PC-9 (cell line): ENCODE results near the gene METTL13. TPM values are rescaled to one million over a fixed set of nuclear protein-coding genes. Genes with fewer than 3 reads are reported as not detected.

Source experiments
- BruUV-seq: library from RNA; stranded (reverse); fragments of 400-500 nt; replicated peaks from 2 replicates; lab custom pipeline; 2021; lab: Mats Ljungman, UMichigan
- CTCF ChIA-PET: fragments of 300-600 bp; sonication (Branson Sonifier 250); formaldehyde crosslinking; loops from one replicate; lab custom pipeline; 2022; ENCODE audit warnings: antibody characterized with exemption; lab: Charles Lee
- POLR2A ChIA-PET: fragments of 300-600 bp; sonication (Branson Sonifier 250); formaldehyde crosslinking; loops from one replicate; lab custom pipeline; 2022; ENCODE audit warnings: antibody characterized with exemption; ENCODE audit not compliant: unreplicated experiment; lab: Charles Lee
- DNase-seq, 2 experiments: peaks; one replicate each; pipeline versions ENCODE4 v3.0.0 to v3.0.0-alpha.2; 2015 to 2022; ENCODE audit warnings: mixed read lengths in 1 of 2
- H2AFZ ChIP-seq: fragments of 200-600 bp; sonication (generic); 2 replicates; pipeline ENCODE4 v1.8.1; 2017; ENCODE audit warnings: antibody characterized with exemption
- H3F3A ChIP-seq: fragments of 200-600 bp; sonication (generic); 2 replicates; pipeline ENCODE4 v1.8.1; 2017; ENCODE audit warnings: antibody characterized with exemption, mild to moderate bottlenecking, low read depth; ENCODE audit not compliant: insufficient read depth
- H3K27ac ChIP-seq: fragments of 200-600 bp; sonication (generic); 2 replicates; pipeline ENCODE4 v1.6.1; 2016; ENCODE audit warnings: mixed run types
- H3K27me3 ChIP-seq: fragments of 200-600 bp; sonication (generic); 2 replicates; pipeline ENCODE4 v1.6.1; 2016; ENCODE audit warnings: low read depth, mixed run types; ENCODE audit not compliant: insufficient read depth
- H3K36me3 ChIP-seq: fragments of 200-600 bp; sonication (generic); 2 replicates; pipeline ENCODE4 v1.6.1; 2016; ENCODE audit warnings: low read depth, mixed run types
- H3K4me1 ChIP-seq: fragments of 200-600 bp; sonication (generic); replicated peaks from 2 replicates; pipeline ENCODE4 v1.6.1; 2016; ENCODE audit warnings: mixed run types; ENCODE audit not compliant: insufficient read depth
- H3K4me2 ChIP-seq: fragments of 200-600 bp; sonication (generic); 2 replicates; pipeline ENCODE4 v1.6.1; 2017; ENCODE audit warnings: mixed run types
- H3K4me3 ChIP-seq: fragments of 200-600 bp; sonication (generic); 2 replicates; pipeline ENCODE4 v1.6.1; 2016; ENCODE audit warnings: mixed run types
- H3K79me2 ChIP-seq: fragments of 200-600 bp; sonication (generic); 2 replicates; pipeline ENCODE4 v1.6.1; 2017; ENCODE audit warnings: low read depth, mixed run types
- H3K9me2 ChIP-seq: fragments of 200-600 bp; sonication (generic); 2 replicates; pipeline ENCODE4 v1.8.1; 2017; ENCODE audit warnings: mild to moderate bottlenecking; ENCODE audit not compliant: insufficient read depth
- H3K9me3 ChIP-seq: fragments of 200-600 bp; sonication (generic); 2 replicates; pipeline ENCODE4 v1.8.1; 2016; ENCODE audit warnings: low read depth; ENCODE audit not compliant: insufficient read depth
- H4K20me1 ChIP-seq: fragments of 200-600 bp; sonication (generic); 2 replicates; pipeline ENCODE4 v1.8.1; 2017; ENCODE audit not compliant: insufficient read depth
- CTCF ChIP-seq: fragments of 200-600 bp; sonication (generic); conservative IDR thresholded peaks from 2 replicates; pipeline ENCODE4 v1.6.1; 2017; ENCODE audit warnings: mixed run types, antibody characterized with exemption, mild to moderate bottlenecking, moderate library complexity
- EZH2 ChIP-seq: fragments of 200-600 bp; sonication (generic); IDR thresholded peaks from 2 replicates; pipeline ENCODE4 v1.8.0; 2017; ENCODE audit warnings: antibody characterized with exemption, low read depth
- intact Hi-C: fragments of 100-400 bp; cut with micrococcal nuclease; formaldehyde crosslinking; loops from one replicate; pipeline ENCODE4 v1.10.0; 2022; ENCODE audit not compliant: unreplicated experiment
- total RNA-seq: library from RNA; stranded (reverse); gene quantifications from 2 replicates; pipeline ENCODE4 v1.2.3, GENCODE V29; 2021

Gene METTL13
- total RNA-seq, 1 experiment from 2014 or later, result 32.2 TPM

- CTCF ChIA-PET, result interaction anchor here (0.7 to 1.1 kb wide), 2 partner anchors 28 kb away, joined by 3 to 6 read pairs; no protein-coding TSS in a partner anchor
- Histone ChIP-seq H4K20me1 (no peaks in the 10 kb centered on the region), H3K9me3 (no peaks in the 10 kb centered on the region), H3K9me2 (no peaks in the 10 kb centered on the region), H3F3A (peaks cover 22% of the 10 kb centered on the region), H3K4me1 (peaks cover 29% of the 10 kb centered on the region), H3K36me3 (no peaks in the 10 kb centered on the region), H3K27ac (peak overlapping the region; percentile 88), H2AFZ (peak overlapping the region; percentile 100), H3K4me2 (peak overlapping the region; percentile 92), H3K79me2 (peaks cover 13% of the 10 kb centered on the region; the same call in 1 of the 2 replicates), H3K27me3 (no peaks in the 10 kb centered on the region), H3K4me3 (peak overlapping the region; percentile 88)
- intact Hi-C loops, result no loop called here
- POLR2A ChIA-PET, result interaction anchor here (0.6 to 0.7 kb wide), 3 partner anchors 23 to 512 kb away, joined by 3 to 18 read pairs (median 4); no protein-coding TSS in a partner anchor
- DNase-seq, result no peak
- BruUV-seq, result no TSS peak
- TF ChIP-seq EZH2, result no peak
- TF ChIP-seq CTCF, result no peak
These were observed 38.2 kb upstream of the METTL13 start for GRCh38 chr1:171743081-171743870.

- Histone ChIP-seq H3K36me3 (no peaks in the 10 kb centered on the region), H3F3A (peaks cover 22% of the 10 kb centered on the region), H3K4me1 (peaks cover 26% of the 10 kb centered on the region), H3K4me2 (no peak overlapping the region), H3K9me2 (no peaks in the 10 kb centered on the region), H3K9me3 (no peaks in the 10 kb centered on the region), H3K4me3 (no peak overlapping the region), H3K27me3 (no peaks in the 10 kb centered on the region), H2AFZ (no peak overlapping the region), H3K79me2 (peaks cover 12% of the 10 kb centered on the region; the same call in 1 of the 2 replicates), H4K20me1 (no peaks in the 10 kb centered on the region), H3K27ac (no peak overlapping the region)
- no peak for DNase-seq
- POLR2A ChIA-PET, result no interaction called here
- CTCF ChIA-PET, result no interaction called here
- BruUV-seq, result no TSS peak
- intact Hi-C loops, result no loop called here
- no peak for TF ChIP-seq CTCF
These were observed 36.5 kb upstream of the METTL13 start for GRCh38 chr1:171744986-171745385.

- H3K4me2 ChIP-seq, result no peak overlapping the region
- no peaks in the 10 kb centered on the region for H4K20me1 ChIP-seq
- intact Hi-C loops, result no loop called here
These were observed 32.8 kb upstream of the METTL13 start for GRCh38 chr1:171748651-171749050.

More at GRCh38 chr1:171748651-171749050, 32.8 kb upstream of the METTL13 start:
- TF ChIP-seq CTCF (no peak), EZH2 (no peak)
- no peak overlapping the region for H3K4me3 ChIP-seq
- peaks cover 2% of the 10 kb centered on the region; the same call in 1 of the 2 replicates for H3K79me2 ChIP-seq
- no peak overlapping the region for H3K27ac ChIP-seq
- H3K27me3 ChIP-seq, result no peaks in the 10 kb centered on the region
- H3K36me3 ChIP-seq, result no peaks in the 10 kb centered on the region
- H3K9me3 ChIP-seq, result no peaks in the 10 kb centered on the region
- ChIA-PET POLR2A (no interaction called here), CTCF (no interaction called here)
- no peaks in the 10 kb centered on the region for H3K9me2 ChIP-seq
- peaks cover 7% of the 10 kb centered on the region for H3K4me1 ChIP-seq
- no peak overlapping the region for H2AFZ ChIP-seq
- no TSS peak for BruUV-seq
- H3F3A ChIP-seq, result peaks cover 5% of the 10 kb centered on the region; the same call in 1 of the 2 replicates
- no peak for DNase-seq
